H1 (cell line): Measurements from ENCODE around the gene KCNE1. TPM values are rescaled to one million over a fixed set of nuclear protein-coding genes. Genes with fewer than 3 reads are reported as not detected.

Experiments
- CTBP2 ChIP-seq: IDR thresholded peaks from 2 replicates; pipeline ENCODE4 v1.7.0; 2011; ENCODE audit warnings: borderline replicate concordance, mild to moderate bottlenecking, moderate library complexity, mixed read lengths, low read length; ENCODE audit not compliant: insufficient read depth, insufficient read length
- CTCF ChIP-seq, 3 experiments: IDR thresholded peaks; 1 replicate in 2 of 3; 2 replicates in 1 of 3; pipeline versions ENCODE4 v1.5.1 to v1.6.1; 2011; ENCODE audit warnings: low read length in 3 of 3, mild to moderate bottlenecking in 3 of 3, inconsistent platforms in 2 of 3, low read depth in 1 of 3, moderate library complexity in 1 of 3; ENCODE audit not compliant: insufficient read depth in 1 of 3; ENCODE audit errors: control extremely low read depth in 1 of 3
- FOSL1 ChIP-seq: IDR thresholded peaks from 2 replicates; pipeline ENCODE4 v1.6.1; 2011; ENCODE audit warnings: mild to moderate bottlenecking, low read depth, low read length, moderate library complexity; ENCODE audit not compliant: insufficient read depth
- KDM5A ChIP-seq: fragments of 200-600 bp; IDR thresholded peaks from 2 replicates; pipeline ENCODE4 v1.7.1; 2012; ENCODE audit warnings: mild to moderate bottlenecking, low read length, inconsistent platforms, mixed read lengths
- RBBP5 ChIP-seq: IDR thresholded peaks from 2 replicates; pipeline ENCODE4 v1.7.1; 2012; ENCODE audit warnings: low read depth, mild to moderate bottlenecking, inconsistent platforms, low read length, moderate library complexity, borderline replicate concordance
- SIN3A ChIP-seq, 2 experiments: IDR thresholded peaks in 1 of 2; conservative IDR thresholded peaks in 1 of 2; 2 replicates each; pipeline ENCODE4 v1.6.1; 2011 to 2012; ENCODE audit warnings: low read length in 2 of 2, improper control_type of control experiment in 1 of 2, low read depth in 1 of 2, mild to moderate bottlenecking in 1 of 2
- SUZ12 ChIP-seq: fragments of 200-600 bp; sonication (generic); IDR thresholded peaks from 2 replicates; pipeline ENCODE4 v1.6.1; 2012; ENCODE audit warnings: mild to moderate bottlenecking, inconsistent platforms, low read length, moderate library complexity, mixed read lengths
- polyA plus RNA-seq, 7 experiments: library from polyadenylated mRNA; depleted of rRNA in 3 of 7; stranded (reverse) in 5 of 7; unstranded in 2 of 7; fragments of >200 nt in 5 of 7; fragments of 200-250 nt in 2 of 7; gene quantifications; 1 replicate in 5 of 7; 2 replicates in 1 of 7; 4 replicates in 1 of 7; pipeline versions ENCODE4 v1.2.1 to v1.2.3, GENCODE V29; 2011 to 2013; ENCODE audit warnings: missing spikeins in 2 of 7, mixed read lengths in 2 of 7
- total RNA-seq: library from RNA; stranded (reverse); fragmentation: NEBNext Ultra II Directional; extraction: Animal tissue kit (Norgen Biotek cat#: 25700); gene quantifications from 2 replicates; pipeline ENCODE4 v1.2.1, GENCODE V29; 2021

The KCNE1 gene
- total and polyA plus RNA-seq, 2 of the 8 experiments (the other 6 are each of a cell fraction or from before 2014, with no cell fraction given) = 0.08 to 0.28 TPM

GRCh38 chr21:34526241-34526617 lies 14.2 kb upstream of the KCNE1 start (continued):
- TF ChIP-seq KDM5A = no peak
- no peak for TF ChIP-seq RBBP5
- no peak for TF ChIP-seq CTBP2
- no peak for TF ChIP-seq SIN3A (conservative IDR thresholded peaks at IDR 0.05 in 1 of 2, IDR thresholded peaks at IDR 0.05 in 1 of 2; ENCODE audit: low read depth in 1 of 2, low read length in 2 of 2)
- no peak for TF ChIP-seq FOSL1
- TF ChIP-seq SUZ12 = no peak
- no peak for TF ChIP-seq CTCF (IDR thresholded peaks at IDR 0.05; ENCODE audit: control extremely low read depth in 1 of 3, insufficient read depth in 1 of 3, low read depth in 1 of 3, low read length in 3 of 3)
- TF ChIP-seq, all 59 proteins: peak for 0
